HEK293 (cell line): ENCODE measurements around the gene DIP2C.

Experiments used
- CTCF ChIA-PET: fragments of 350-600 bp; formaldehyde crosslinking; extraction: SDS; loops from one replicate; lab custom pipeline; 2021; ENCODE audit warnings: antibody characterized with exemption; lab: Yijun Ruan, JAX
- POLR2A ChIA-PET: fragments of 300-600 bp; formaldehyde crosslinking; extraction: SDS; loops from one replicate; lab custom pipeline; 2020; ENCODE audit warnings: antibody characterized with exemption, inconsistent platforms; lab: Yijun Ruan, JAX
- H3K27ac ChIP-seq: fragments of 200-500 bp; sonication (Bioruptor generic); 2 replicates; pipeline ENCODE4 v1.5.1; 2014; ENCODE audit warnings: low read depth, low read length, control low read depth, inconsistent platforms; ENCODE audit errors: extremely low read depth
- H3K36me3 ChIP-seq, 2 experiments: fragments of 200-500 bp in 1 of 2; sonication (Bioruptor generic) in 1 of 2; 1 replicate in 1 of 2; 2 replicates in 1 of 2; pipeline ENCODE4 v1.5.1; 2014 to 2017; ENCODE audit warnings: inconsistent platforms in 2 of 2, low read length in 2 of 2; ENCODE audit not compliant: control insufficient read depth in 2 of 2, insufficient read depth in 1 of 2
- H3K4me1 ChIP-seq: fragments of 200-500 bp; sonication (Bioruptor generic); 2 replicates; pipeline ENCODE4 v1.5.1; 2014; ENCODE audit warnings: mild to moderate bottlenecking, low read length, inconsistent platforms; ENCODE audit not compliant: control insufficient read depth, insufficient read depth
- H3K4me3 ChIP-seq: 2 replicates; pipeline ENCODE4 v1.5.1; 2011; ENCODE audit warnings: low read depth, mild to moderate bottlenecking, control low read depth, low read length, moderate library complexity
- H3K9me3 ChIP-seq: fragments of 200-500 bp; sonication (Bioruptor generic); 2 replicates; pipeline ENCODE4 v1.5.1; 2014; ENCODE audit warnings: low read depth, low read length, inconsistent platforms; ENCODE audit not compliant: control insufficient read depth, insufficient read depth
- MEIS1 ChIP-seq: sonication (generic); formaldehyde crosslinking; IDR thresholded peaks from 2 replicates; pipeline ENCODE4 v1.8.1; 2022; ENCODE audit warnings: missing genetic modification reagents, mild to moderate bottlenecking, borderline replicate concordance
- SP3 ChIP-seq: fragments of 450-650 bp; formaldehyde crosslinking; IDR thresholded peaks from 2 replicates; pipeline ENCODE4 v1.5.1; 2016; ENCODE audit warnings: missing biosample characterization, missing genetic modification characterization
- SP7 ChIP-seq: fragments of 450-650 bp; formaldehyde crosslinking; IDR thresholded peaks from 2 replicates; pipeline ENCODE4 v1.5.1; 2016; ENCODE audit warnings: missing biosample characterization, missing genetic modification characterization
- ZIC2 ChIP-seq: fragments of 450-650 bp; formaldehyde crosslinking; IDR thresholded peaks from 2 replicates; pipeline ENCODE4 v1.5.1; 2016; ENCODE audit warnings: missing biosample characterization, missing genetic modification characterization
- ZNF292 ChIP-seq: fragments of 450-650 bp; formaldehyde crosslinking; IDR thresholded peaks from 2 replicates; pipeline ENCODE4 v1.5.1; 2016; ENCODE audit warnings: low read depth, missing biosample characterization, missing genetic modification characterization, borderline replicate concordance
- ZNF335 ChIP-seq: fragments of 450-650 bp; formaldehyde crosslinking; conservative IDR thresholded peaks from 2 replicates; pipeline ENCODE4 v1.5.1; 2016; ENCODE audit warnings: missing biosample characterization, missing genetic modification characterization
- ZNF404 ChIP-seq: fragments of 450-650 bp; formaldehyde crosslinking; IDR thresholded peaks from 2 replicates; pipeline ENCODE4 v1.5.1; 2017; ENCODE audit warnings: missing biosample characterization, missing genetic modification characterization
- ZNF677 ChIP-seq: fragments of 450-650 bp; IDR thresholded peaks from 2 replicates; pipeline ENCODE4 v1.5.0; 2018; ENCODE audit warnings: missing biosample characterization, mild to moderate bottlenecking, missing genetic modification characterization, moderate library complexity
- ZNF701 ChIP-seq: fragments of 450-650 bp; formaldehyde crosslinking; IDR thresholded peaks from 2 replicates; pipeline ENCODE4 v1.5.1; 2016; ENCODE audit warnings: missing biosample characterization, missing genetic modification characterization
- ZSCAN23 ChIP-seq: fragments of 450-650 bp; formaldehyde crosslinking; IDR thresholded peaks from 2 replicates; pipeline ENCODE4 v1.5.1; 2016; ENCODE audit warnings: missing biosample characterization, missing genetic modification characterization
- TF ChIP-seq, protein P1 (sequence below): fragments of 450-650 bp; formaldehyde crosslinking; IDR thresholded peaks from 2 replicates; pipeline ENCODE4 v1.5.1; 2017; ENCODE audit warnings: missing biosample characterization, missing genetic modification characterization
- TF ChIP-seq, protein P2 (sequence below): fragments of 450-650 bp; formaldehyde crosslinking; IDR thresholded peaks from 2 replicates; pipeline ENCODE4 v1.5.1; 2016; ENCODE audit warnings: missing biosample characterization, missing genetic modification characterization
- TF ChIP-seq, protein P3 (sequence below): fragments of 450-650 bp; formaldehyde crosslinking; IDR thresholded peaks from 2 replicates; pipeline ENCODE4 v1.5.1; 2016; ENCODE audit warnings: missing biosample characterization, missing genetic modification characterization
- TF ChIP-seq, protein P4 (sequence below): fragments of 450-650 bp; formaldehyde crosslinking; IDR thresholded peaks from 2 replicates; pipeline ENCODE4 v1.5.1; 2017; ENCODE audit warnings: missing biosample characterization, missing genetic modification characterization
- TF ChIP-seq, protein P5 (sequence below): fragments of 450-650 bp; IDR thresholded peaks from 2 replicates; pipeline ENCODE4 v1.5.1; 2018; ENCODE audit warnings: missing biosample characterization, missing genetic modification characterization
- TF ChIP-seq, protein P6 (sequence below): sonication (generic); formaldehyde crosslinking; IDR thresholded peaks from 2 replicates; pipeline ENCODE4 v1.8.1; 2022; ENCODE audit warnings: mild to moderate bottlenecking, moderate library complexity, missing genetic modification reagents
- TF ChIP-seq, protein P7 (sequence below): fragments of 450-650 bp; formaldehyde crosslinking; IDR thresholded peaks from 2 replicates; pipeline ENCODE4 v1.5.1; 2016; ENCODE audit warnings: missing biosample characterization, missing genetic modification characterization

The DIP2C gene

DNA sequence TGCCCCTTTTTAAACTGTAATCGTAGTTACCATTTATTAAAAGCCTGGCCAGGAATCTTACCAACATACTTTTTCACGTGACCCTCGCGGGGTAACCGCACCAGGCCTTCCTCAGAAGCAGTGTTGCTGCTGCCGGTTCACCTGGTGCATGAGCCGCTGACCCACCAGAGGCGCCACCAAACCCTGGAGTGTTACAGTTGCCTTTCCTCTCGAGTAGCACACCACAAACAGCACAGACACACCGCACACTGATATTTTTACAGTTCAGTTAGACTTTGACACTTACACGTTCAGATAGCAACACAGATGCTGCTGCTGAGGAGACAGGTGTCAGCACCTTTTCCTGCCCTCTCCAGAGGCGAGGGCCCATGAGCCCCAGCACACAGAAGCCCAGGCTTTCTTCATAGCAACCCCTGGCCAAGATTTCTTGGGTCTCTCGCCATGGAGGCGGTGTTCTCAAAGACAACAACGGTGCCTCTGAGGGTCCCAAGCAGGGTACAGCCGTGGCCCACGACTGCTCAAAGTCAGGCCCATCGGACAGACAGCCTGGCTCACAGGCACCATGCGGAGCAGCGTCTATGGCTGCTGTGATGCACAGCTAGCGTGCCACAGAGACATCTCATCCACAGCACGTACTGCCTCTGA, 123.1 kb downstream of the DIP2C start:
- H3K4me1 ChIP-seq: no peaks in the 10 kb centered on the region
- TF ChIP-seq, protein P1, sequence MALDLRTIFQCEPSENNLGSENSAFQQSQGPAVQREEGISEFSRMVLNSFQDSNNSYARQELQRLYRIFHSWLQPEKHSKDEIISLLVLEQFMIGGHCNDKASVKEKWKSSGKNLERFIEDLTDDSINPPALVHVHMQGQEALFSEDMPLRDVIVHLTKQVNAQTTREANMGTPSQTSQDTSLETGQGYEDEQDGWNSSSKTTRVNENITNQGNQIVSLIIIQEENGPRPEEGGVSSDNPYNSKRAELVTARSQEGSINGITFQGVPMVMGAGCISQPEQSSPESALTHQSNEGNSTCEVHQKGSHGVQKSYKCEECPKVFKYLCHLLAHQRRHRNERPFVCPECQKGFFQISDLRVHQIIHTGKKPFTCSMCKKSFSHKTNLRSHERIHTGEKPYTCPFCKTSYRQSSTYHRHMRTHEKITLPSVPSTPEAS (tag by site-specific recombination): no peak
- TF ChIP-seq, protein P2, sequence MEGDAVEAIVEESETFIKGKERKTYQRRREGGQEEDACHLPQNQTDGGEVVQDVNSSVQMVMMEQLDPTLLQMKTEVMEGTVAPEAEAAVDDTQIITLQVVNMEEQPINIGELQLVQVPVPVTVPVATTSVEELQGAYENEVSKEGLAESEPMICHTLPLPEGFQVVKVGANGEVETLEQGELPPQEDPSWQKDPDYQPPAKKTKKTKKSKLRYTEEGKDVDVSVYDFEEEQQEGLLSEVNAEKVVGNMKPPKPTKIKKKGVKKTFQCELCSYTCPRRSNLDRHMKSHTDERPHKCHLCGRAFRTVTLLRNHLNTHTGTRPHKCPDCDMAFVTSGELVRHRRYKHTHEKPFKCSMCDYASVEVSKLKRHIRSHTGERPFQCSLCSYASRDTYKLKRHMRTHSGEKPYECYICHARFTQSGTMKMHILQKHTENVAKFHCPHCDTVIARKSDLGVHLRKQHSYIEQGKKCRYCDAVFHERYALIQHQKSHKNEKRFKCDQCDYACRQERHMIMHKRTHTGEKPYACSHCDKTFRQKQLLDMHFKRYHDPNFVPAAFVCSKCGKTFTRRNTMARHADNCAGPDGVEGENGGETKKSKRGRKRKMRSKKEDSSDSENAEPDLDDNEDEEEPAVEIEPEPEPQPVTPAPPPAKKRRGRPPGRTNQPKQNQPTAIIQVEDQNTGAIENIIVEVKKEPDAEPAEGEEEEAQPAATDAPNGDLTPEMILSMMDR (tag by site-specific recombination): no peak
- TF ChIP-seq, protein P3, sequence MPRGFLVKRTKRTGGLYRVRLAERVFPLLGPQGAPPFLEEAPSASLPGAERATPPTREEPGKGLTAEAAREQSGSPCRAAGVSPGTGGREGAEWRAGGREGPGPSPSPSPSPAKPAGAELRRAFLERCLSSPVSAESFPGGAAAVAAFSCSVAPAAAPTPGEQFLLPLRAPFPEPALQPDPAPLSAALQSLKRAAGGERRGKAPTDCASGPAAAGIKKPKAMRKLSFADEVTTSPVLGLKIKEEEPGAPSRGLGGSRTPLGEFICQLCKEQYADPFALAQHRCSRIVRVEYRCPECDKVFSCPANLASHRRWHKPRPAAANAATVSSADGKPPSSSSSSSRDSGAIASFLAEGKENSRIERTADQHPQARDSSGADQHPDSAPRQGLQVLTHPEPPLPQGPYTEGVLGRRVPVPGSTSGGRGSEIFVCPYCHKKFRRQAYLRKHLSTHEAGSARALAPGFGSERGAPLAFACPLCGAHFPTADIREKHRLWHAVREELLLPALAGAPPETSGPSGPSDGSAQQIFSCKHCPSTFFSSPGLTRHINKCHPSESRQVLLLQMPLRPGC (tag by site-specific recombination): no peak
- TF ChIP-seq, protein P4, sequence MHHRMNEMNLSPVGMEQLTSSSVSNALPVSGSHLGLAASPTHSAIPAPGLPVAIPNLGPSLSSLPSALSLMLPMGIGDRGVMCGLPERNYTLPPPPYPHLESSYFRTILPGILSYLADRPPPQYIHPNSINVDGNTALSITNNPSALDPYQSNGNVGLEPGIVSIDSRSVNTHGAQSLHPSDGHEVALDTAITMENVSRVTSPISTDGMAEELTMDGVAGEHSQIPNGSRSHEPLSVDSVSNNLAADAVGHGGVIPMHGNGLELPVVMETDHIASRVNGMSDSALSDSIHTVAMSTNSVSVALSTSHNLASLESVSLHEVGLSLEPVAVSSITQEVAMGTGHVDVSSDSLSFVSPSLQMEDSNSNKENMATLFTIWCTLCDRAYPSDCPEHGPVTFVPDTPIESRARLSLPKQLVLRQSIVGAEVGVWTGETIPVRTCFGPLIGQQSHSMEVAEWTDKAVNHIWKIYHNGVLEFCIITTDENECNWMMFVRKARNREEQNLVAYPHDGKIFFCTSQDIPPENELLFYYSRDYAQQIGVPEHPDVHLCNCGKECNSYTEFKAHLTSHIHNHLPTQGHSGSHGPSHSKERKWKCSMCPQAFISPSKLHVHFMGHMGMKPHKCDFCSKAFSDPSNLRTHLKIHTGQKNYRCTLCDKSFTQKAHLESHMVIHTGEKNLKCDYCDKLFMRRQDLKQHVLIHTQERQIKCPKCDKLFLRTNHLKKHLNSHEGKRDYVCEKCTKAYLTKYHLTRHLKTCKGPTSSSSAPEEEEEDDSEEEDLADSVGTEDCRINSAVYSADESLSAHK (tag by site-specific recombination): no peak
- TF ChIP-seq ZNF404 (tag by site-specific recombination) (no peak), SP7 (tag by site-specific recombination) (no peak), MEIS1 (CRISPR knock-in tag) (no peak), ZNF701 (no peak)
- TF ChIP-seq, all 188 proteins: peak for 0
- Histone ChIP-seq H3K36me3 (no peaks in the 10 kb centered on the region), H3K9me3 (no peaks in the 10 kb centered on the region), H3K4me3 (no peak overlapping the region), H3K27ac (no peak overlapping the region)
- ChIA-PET CTCF (no interaction called here), POLR2A (no interaction called here)

DNA sequence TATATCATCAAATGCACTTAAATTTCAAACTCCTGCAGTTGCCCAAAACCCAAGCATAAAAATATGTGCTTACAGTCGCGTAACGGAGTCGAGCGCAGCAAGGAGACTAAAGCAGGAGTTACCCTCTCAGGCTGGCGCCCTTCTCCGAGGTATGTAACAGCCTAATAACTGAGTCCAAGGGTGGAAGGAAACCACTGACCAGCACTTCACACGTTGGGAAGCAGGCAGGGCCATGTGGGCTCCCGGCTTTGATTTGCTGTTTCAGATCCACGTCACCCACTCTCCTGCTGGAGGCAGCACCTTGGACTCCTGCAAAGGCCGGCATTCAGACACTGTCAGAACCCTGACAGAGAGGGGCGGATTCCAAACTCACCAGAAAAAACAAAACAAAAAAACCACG, 123.8 kb downstream of the DIP2C start:
- Histone ChIP-seq H3K27ac (no peak overlapping the region), H3K36me3 (no peaks in the 10 kb centered on the region), H3K9me3 (no peaks in the 10 kb centered on the region), H3K4me3 (no peak overlapping the region), H3K4me1 (no peaks in the 10 kb centered on the region)
- ChIA-PET POLR2A (no interaction called here), CTCF (no interaction called here)
- TF ChIP-seq ZNF292 (tag by site-specific recombination) (no peak), ZIC2 (tag by site-specific recombination) (no peak), ZNF677 (tag by site-specific recombination) (no peak), ZNF335 (tag by site-specific recombination) (no peak), ZSCAN23 (no peak), SP3 (tag by site-specific recombination) (no peak), ZNF404 (tag by site-specific recombination) (no peak)
- TF ChIP-seq, protein P5, sequence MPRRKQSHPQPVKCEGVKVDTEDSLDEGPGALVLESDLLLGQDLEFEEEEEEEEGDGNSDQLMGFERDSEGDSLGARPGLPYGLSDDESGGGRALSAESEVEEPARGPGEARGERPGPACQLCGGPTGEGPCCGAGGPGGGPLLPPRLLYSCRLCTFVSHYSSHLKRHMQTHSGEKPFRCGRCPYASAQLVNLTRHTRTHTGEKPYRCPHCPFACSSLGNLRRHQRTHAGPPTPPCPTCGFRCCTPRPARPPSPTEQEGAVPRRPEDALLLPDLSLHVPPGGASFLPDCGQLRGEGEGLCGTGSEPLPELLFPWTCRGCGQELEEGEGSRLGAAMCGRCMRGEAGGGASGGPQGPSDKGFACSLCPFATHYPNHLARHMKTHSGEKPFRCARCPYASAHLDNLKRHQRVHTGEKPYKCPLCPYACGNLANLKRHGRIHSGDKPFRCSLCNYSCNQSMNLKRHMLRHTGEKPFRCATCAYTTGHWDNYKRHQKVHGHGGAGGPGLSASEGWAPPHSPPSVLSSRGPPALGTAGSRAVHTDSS (tag by site-specific recombination): no peak
- TF ChIP-seq, protein P6, sequence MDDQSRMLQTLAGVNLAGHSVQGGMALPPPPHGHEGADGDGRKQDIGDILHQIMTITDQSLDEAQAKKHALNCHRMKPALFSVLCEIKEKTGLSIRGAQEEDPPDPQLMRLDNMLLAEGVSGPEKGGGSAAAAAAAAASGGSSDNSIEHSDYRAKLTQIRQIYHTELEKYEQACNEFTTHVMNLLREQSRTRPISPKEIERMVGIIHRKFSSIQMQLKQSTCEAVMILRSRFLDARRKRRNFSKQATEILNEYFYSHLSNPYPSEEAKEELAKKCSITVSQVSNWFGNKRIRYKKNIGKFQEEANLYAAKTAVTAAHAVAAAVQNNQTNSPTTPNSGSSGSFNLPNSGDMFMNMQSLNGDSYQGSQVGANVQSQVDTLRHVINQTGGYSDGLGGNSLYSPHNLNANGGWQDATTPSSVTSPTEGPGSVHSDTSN (CRISPR knock-in tag): no peak
- TF ChIP-seq, protein P7, sequence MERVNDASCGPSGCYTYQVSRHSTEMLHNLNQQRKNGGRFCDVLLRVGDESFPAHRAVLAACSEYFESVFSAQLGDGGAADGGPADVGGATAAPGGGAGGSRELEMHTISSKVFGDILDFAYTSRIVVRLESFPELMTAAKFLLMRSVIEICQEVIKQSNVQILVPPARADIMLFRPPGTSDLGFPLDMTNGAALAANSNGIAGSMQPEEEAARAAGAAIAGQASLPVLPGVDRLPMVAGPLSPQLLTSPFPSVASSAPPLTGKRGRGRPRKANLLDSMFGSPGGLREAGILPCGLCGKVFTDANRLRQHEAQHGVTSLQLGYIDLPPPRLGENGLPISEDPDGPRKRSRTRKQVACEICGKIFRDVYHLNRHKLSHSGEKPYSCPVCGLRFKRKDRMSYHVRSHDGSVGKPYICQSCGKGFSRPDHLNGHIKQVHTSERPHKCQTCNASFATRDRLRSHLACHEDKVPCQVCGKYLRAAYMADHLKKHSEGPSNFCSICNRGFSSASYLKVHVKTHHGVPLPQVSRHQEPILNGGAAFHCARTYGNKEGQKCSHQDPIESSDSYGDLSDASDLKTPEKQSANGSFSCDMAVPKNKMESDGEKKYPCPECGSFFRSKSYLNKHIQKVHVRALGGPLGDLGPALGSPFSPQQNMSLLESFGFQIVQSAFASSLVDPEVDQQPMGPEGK: no peak
